ENCODE results near the gene GPR137.

The GPR137 gene

GRCh38 chr11:64264371-64264852, 21.2 kb upstream of the GPR137 start:
- no peak for DNase-seq (ENCODE audit: low read depth in 2 of 2)

- no peak for DNase-seq (ENCODE audit: low read depth in 2 of 2)
Measured at GRCh38 chr11:64265176-64266160, 20.2 kb upstream of the GPR137 start.

- DNase-seq (ENCODE audit: low read depth in 2 of 2), result no peak
Measured at GRCh38 chr11:64266339-64266738, 19.3 kb upstream of the GPR137 start.

- DNase-seq (ENCODE audit: low read depth in 2 of 2), result no peak
Measured at GRCh38 chr11:64267207-64267945, 18.3 kb upstream of the GPR137 start.

- no peak for DNase-seq (ENCODE audit: low read depth in 2 of 2)
Measured at GRCh38 chr11:64268025-64268892, 17.4 kb upstream of the GPR137 start.

GRCh38 chr11:64268893-64269539, 16.6 kb upstream of the GPR137 start:
- peak in 1 of 2 donors; percentile 38 for DNase-seq (ENCODE audit: low read depth in 2 of 2)

GRCh38 chr11:64269540-64270220, 16.0 kb upstream of the GPR137 start:
- peak; percentile 96 for DNase-seq (ENCODE audit: low read depth in 2 of 2)

- no peak for DNase-seq (ENCODE audit: low read depth in 2 of 2)
Measured at GRCh38 chr11:64275031-64275800, 10.4 kb upstream of the GPR137 start.

GRCh38 chr11:64275841-64276240, 9.8 kb upstream of the GPR137 start:
- DNase-seq (ENCODE audit: low read depth in 2 of 2), result no peak

GRCh38 chr11:64276653-64277431, 8.8 kb upstream of the GPR137 start:
- DNase-seq (ENCODE audit: low read depth in 2 of 2), result no peak

GRCh38 chr11:64278576-64279190, 7.0 kb upstream of the GPR137 start:
- no peak for DNase-seq (ENCODE audit: low read depth in 2 of 2)

GRCh38 chr11:64281957-64282770, 3.5 kb upstream of the GPR137 start:
- no peak for DNase-seq (ENCODE audit: low read depth in 2 of 2)

- DNase-seq (ENCODE audit: low read depth in 2 of 2), result no peak
Measured at GRCh38 chr11:64283092-64283491, 2.6 kb upstream of the GPR137 start.

- DNase-seq (ENCODE audit: low read depth in 2 of 2), result peak; percentile 85 to 88
Measured at GRCh38 chr11:64284048-64284961, 1.3 kb upstream of the GPR137 start, which contains the start of gene BAD. TSS of gene BAD (minus strand) at chr11:64284665. CDS start at chr11:64284368, 297 bp downstream.

- DNase-seq (ENCODE audit: low read depth in 2 of 2), result no peak
Measured at GRCh38 chr11:64285885-64286800, 495 bp downstream of the GPR137 start.
